ENCODE measurements around the gene FIP1L1.
"Not testable (repeated sequence)": the region's sequence is repeated elsewhere in the genome, so short reads cannot be mapped to it uniquely, and the experiment has no call there.

Gene FIP1L1

GRCh38 chr4:53374777-53375258 is 2.6 kb upstream of the FIP1L1 start:
- Histone ChIP-seq H3K4me3 (replicated peaks; ENCODE audit: insufficient read depth, low read length) (no peak overlapping the region), H3K27ac (replicated peaks) (no peak overlapping the region), H3K27me3 (ENCODE audit: insufficient read depth, poor library complexity, severe bottlenecking) (no peaks in the 10 kb centered on the region)
- no peak for DNase-seq (ENCODE audit: low read depth in 1 of 2, low spot score in 1 of 2)
- no peak for TF ChIP-seq GABPA (IDR thresholded peaks at IDR 0.05; ENCODE audit: low read depth)

- peak overlapping the region; percentile 83 for H3K27ac ChIP-seq (replicated peaks)
- no peaks in the 10 kb centered on the region for H3K27me3 ChIP-seq (ENCODE audit: insufficient read depth, poor library complexity, severe bottlenecking)
- peak overlapping the region; percentile 81 for H3K4me3 ChIP-seq (replicated peaks; ENCODE audit: insufficient read depth, low read length)
- no peak for DNase-seq (ENCODE audit: low read depth in 1 of 2, low spot score in 1 of 2)
- TF ChIP-seq GABPA (IDR thresholded peaks at IDR 0.05; ENCODE audit: low read depth) (no peak), REST (IDR thresholded peaks at IDR 0.05; ENCODE audit: insufficient replicate concordance, low read depth) (no peak), SPI1 (IDR thresholded peaks at IDR 0.05; ENCODE audit: borderline replicate concordance, low read depth) (peak; percentile 61; the same call in 1 of the 2 replicates)
Observed at GRCh38 chr4:53376900-53377299, 541 bp upstream of the FIP1L1 start.

GRCh38 chr4:53378171-53378482 is 686 bp downstream of the FIP1L1 start:
- Histone ChIP-seq H3K27me3 (ENCODE audit: insufficient read depth, poor library complexity, severe bottlenecking) (no peaks in the 10 kb centered on the region), H3K4me3 (replicated peaks; ENCODE audit: insufficient read depth, low read length) (peak overlapping the region; percentile 81), H3K27ac (replicated peaks) (peak overlapping the region; percentile 83)
- TF ChIP-seq CTCF (IDR thresholded peaks at IDR 0.05; ENCODE audit: insufficient read depth, low read length) (no peak), REST (IDR thresholded peaks at IDR 0.05; ENCODE audit: insufficient replicate concordance, low read depth) (no peak), SPI1 (IDR thresholded peaks at IDR 0.05; ENCODE audit: borderline replicate concordance, low read depth) (no peak), GABPA (IDR thresholded peaks at IDR 0.05; ENCODE audit: low read depth) (no peak), POLR2AphosphoS5 (IDR thresholded peaks at IDR 0.05; ENCODE audit: low read depth) (no peak)
- DNase-seq (ENCODE audit: low read depth in 1 of 2, low spot score in 1 of 2): no peak

GRCh38 chr4:53380221-53380620 is 2.8 kb downstream of the FIP1L1 start:
- DNase-seq (ENCODE audit: low read depth in 1 of 2, low spot score in 1 of 2): no peak
- H3K27me3 ChIP-seq (ENCODE audit: insufficient read depth, poor library complexity, severe bottlenecking): no peaks in the 10 kb centered on the region
- no peak overlapping the region for H3K4me3 ChIP-seq (replicated peaks; ENCODE audit: insufficient read depth, low read length)

GRCh38 chr4:53409479-53409878 is 32.0 kb downstream of the FIP1L1 start:
- DNase-seq (ENCODE audit: low read depth in 1 of 2, low spot score in 1 of 2); H3K27me3 ChIP-seq (ENCODE audit: insufficient read depth, poor library complexity, severe bottlenecking); H3K27ac ChIP-seq (replicated peaks); H3K4me3 ChIP-seq (replicated peaks; ENCODE audit: insufficient read depth, low read length): not testable (repeated sequence)

More at GRCh38 chr4:53380221-53380620, 2.8 kb downstream of the FIP1L1 start:
- no peak overlapping the region for H3K27ac ChIP-seq (replicated peaks)
- no peak for TF ChIP-seq POLR2AphosphoS5 (IDR thresholded peaks at IDR 0.05; ENCODE audit: low read depth)
- TF ChIP-seq SPI1 (IDR thresholded peaks at IDR 0.05; ENCODE audit: borderline replicate concordance, low read depth): no peak
- no peak for TF ChIP-seq REST (IDR thresholded peaks at IDR 0.05; ENCODE audit: insufficient replicate concordance, low read depth)
- no peak for TF ChIP-seq CTCF (IDR thresholded peaks at IDR 0.05; ENCODE audit: insufficient read depth, low read length)
- no peak for TF ChIP-seq GABPA (IDR thresholded peaks at IDR 0.05; ENCODE audit: low read depth)

Measured in HL-60 (cell line).